Measurements from ENCODE around the gene NHS.

Gene NHS

GRCh38 chrX:17374619-17375366 lies at the start of gene NHS:
Gene NHS, plus strand, starts transcription at chrX:17375200. Its CDS starts 558 bp downstream, at chrX:17375758.
- DNase-seq, result peak; percentile 63

GRCh38 chrX:17328837-17329236 lies 46.2 kb upstream of the NHS start:
- DNase-seq, result no peak

- no peak for DNase-seq
These were observed 38.6 kb upstream of the NHS start for GRCh38 chrX:17336377-17336776.

- no peak for DNase-seq
These were observed 19.0 kb upstream of the NHS start for GRCh38 chrX:17355976-17356375.

GRCh38 chrX:17359500-17359899 lies 15.5 kb upstream of the NHS start:
- no peak for DNase-seq

- DNase-seq, result no peak
These were observed 13.4 kb upstream of the NHS start for GRCh38 chrX:17361620-17362019.

- DNase-seq, result no peak
These were observed 7.0 kb upstream of the NHS start for GRCh38 chrX:17368002-17368401.

- no peak for DNase-seq
These were observed 5.7 kb upstream of the NHS start for GRCh38 chrX:17369309-17369708.

- no peak for DNase-seq
These were observed 4.8 kb upstream of the NHS start for GRCh38 chrX:17370191-17370590.

- no peak for DNase-seq
These were observed 2.9 kb upstream of the NHS start for GRCh38 chrX:17372052-17372451.

- no peak for DNase-seq
These were observed 1.7 kb upstream of the NHS start for GRCh38 chrX:17373337-17373736.

GRCh38 chrX:17375367-17375636 lies 302 bp downstream of the NHS start:
- no peak for DNase-seq

- DNase-seq, result no peak
These were observed 834 bp downstream of the NHS start for GRCh38 chrX:17375637-17376430.

- DNase-seq, result no peak
These were observed 1.6 kb downstream of the NHS start for GRCh38 chrX:17376431-17377077.

GRCh38 chrX:17377091-17377717 lies 2.2 kb downstream of the NHS start:
- DNase-seq, result peak; percentile 80

- DNase-seq, result no peak
These were observed 2.8 kb downstream of the NHS start for GRCh38 chrX:17377795-17378194.

- DNase-seq, result no peak
These were observed 5.2 kb downstream of the NHS start for GRCh38 chrX:17380221-17380620.

GRCh38 chrX:17390419-17390850 lies 15.4 kb downstream of the NHS start:
- no peak for DNase-seq

- no peak for DNase-seq
These were observed 20.2 kb downstream of the NHS start for GRCh38 chrX:17395154-17395553.

GRCh38 chrX:17397074-17397473 lies 22.1 kb downstream of the NHS start:
- no peak for DNase-seq

- DNase-seq, result no peak
These were observed 28.2 kb downstream of the NHS start for GRCh38 chrX:17403189-17403691.

GRCh38 chrX:17403972-17404371 lies 29.0 kb downstream of the NHS start:
- no peak for DNase-seq

GRCh38 chrX:17405225-17405969 lies 30.4 kb downstream of the NHS start:
- no peak for DNase-seq
